Endothelial cell of umbilical vein (primary cell): ENCODE results near the gene IQSEC2. TPM values are rescaled to one million over a fixed set of nuclear protein-coding genes. Genes with fewer than 3 reads are reported as not detected.
A peak's percentile ranks its signal among the peaks of the same experiment; 100 is the strongest.

ENCODE experiments used
- BruUV-seq: library from RNA; stranded (reverse); fragments of 400-500 nt; replicated peaks from 2 replicates; lab custom pipeline; 2021; lab: Mats Ljungman, UMichigan
- CTCF ChIA-PET: fragments of 300-600, 350-600 bp; sonication (Branson Sonifier 250); formaldehyde crosslinking; loops from one replicate; lab custom pipeline; 2021; ENCODE audit warnings: antibody characterized with exemption, inconsistent platforms; lab: Charles Lee
- POLR2A ChIA-PET: fragments of 300-600, 350-600 bp; sonication (Branson Sonifier 250); formaldehyde crosslinking; loops from one replicate; lab custom pipeline; 2021; ENCODE audit warnings: antibody characterized with exemption, inconsistent platforms; lab: Charles Lee
- DNase-seq: peaks from one replicate; pipeline ENCODE4 v3.0.0-alpha.2; 2011; ENCODE audit warnings: low read depth, low spot score
- FAIRE-seq: peaks from 2 replicates; lab custom pipeline; 2011; peaks lifted over from hg19 to GRCh38; lab: Jason Lieb, UNC
- H2AFZ ChIP-seq: 2 replicates; pipeline ENCODE4 v1.6.0; 2012; ENCODE audit warnings: low read depth, low read length, control low read depth, inconsistent platforms
- H3K27ac ChIP-seq: 2 replicates; pipeline ENCODE4 v1.5.1; 2011; ENCODE audit warnings: low read depth, mild to moderate bottlenecking, control low read depth, low read length, moderate library complexity; ENCODE audit not compliant: insufficient read depth
- H3K27me3 ChIP-seq, 2 experiments: 2 replicates each; pipeline versions ENCODE4 v1.6.0 to v1.6.1; 2011; ENCODE audit warnings: low read length in 2 of 2, mixed read lengths in 1 of 2; ENCODE audit not compliant: control insufficient read depth in 2 of 2, insufficient read depth in 2 of 2
- H3K36me3 ChIP-seq, 2 experiments: 2 replicates in 1 of 2; 3 replicates in 1 of 2; pipeline ENCODE4 v1.5.1; 2011; ENCODE audit warnings: low read length in 2 of 2, mild to moderate bottlenecking in 1 of 2, moderate library complexity in 1 of 2; ENCODE audit not compliant: control insufficient read depth in 2 of 2, insufficient read depth in 2 of 2; ENCODE audit errors: extremely low read depth in 1 of 2
- H3K4me1 ChIP-seq: 3 replicates; pipeline ENCODE4 v1.5.1; 2011; ENCODE audit warnings: mild to moderate bottlenecking, low read length; ENCODE audit not compliant: control insufficient read depth, insufficient read depth; ENCODE audit errors: extremely low read depth
- H3K4me2 ChIP-seq: 2 replicates; pipeline ENCODE4 v1.6.1; 2011; ENCODE audit warnings: low read length, control low read depth, mixed read lengths; ENCODE audit not compliant: insufficient read depth
- H3K4me3 ChIP-seq, 3 experiments: fragments of 200-600 bp in 1 of 3; sonication (generic), shearing (Covaris generic) in 1 of 3; replicated peaks in 1 of 3; 2 replicates each; pipeline ENCODE4 v1.5.1; 2011 to 2016; ENCODE audit warnings: control low read depth in 3 of 3, low read length in 3 of 3, mild to moderate bottlenecking in 2 of 3, inconsistent platforms in 1 of 3, low read depth in 1 of 3, moderate library complexity in 1 of 3; ENCODE audit not compliant: insufficient read depth in 1 of 3
- H3K79me2 ChIP-seq: 2 replicates; pipeline ENCODE4 v1.6.0; 2012; ENCODE audit warnings: low read length, inconsistent platforms; ENCODE audit not compliant: control insufficient read depth, insufficient read depth
- H3K9ac ChIP-seq: replicated peaks from 2 replicates; pipeline ENCODE3; 2011; ENCODE audit warnings: low read length, control low read depth; ENCODE audit not compliant: insufficient read depth; ENCODE audit errors: extremely low read depth
- H3K9me1 ChIP-seq: replicated peaks from 3 replicates; pipeline ENCODE4 v1.6.0; 2011; ENCODE audit warnings: mild to moderate bottlenecking, low read length; ENCODE audit not compliant: control insufficient read depth, insufficient read depth; ENCODE audit errors: extremely low read depth
- H3K9me3 ChIP-seq: replicated peaks from 2 replicates; pipeline ENCODE4 v1.5.1; 2012; ENCODE audit warnings: low read length, inconsistent platforms; ENCODE audit not compliant: control insufficient read depth, insufficient read depth
- H4K20me1 ChIP-seq: replicated peaks from 2 replicates; pipeline ENCODE3; 2011; ENCODE audit warnings: mild to moderate bottlenecking, low read length; ENCODE audit not compliant: control insufficient read depth, insufficient read depth; ENCODE audit errors: extremely low read depth
- CTCF ChIP-seq, 2 donors: IDR thresholded peaks; 1 replicate in 1 of 2; 2 replicates in 1 of 2; pipeline ENCODE4 v1.5.1; 2011; ENCODE audit warnings: low read length in 2 of 2, mild to moderate bottlenecking in 2 of 2, moderate library complexity in 2 of 2, control low read depth in 1 of 2, inconsistent platforms in 1 of 2, low read depth in 1 of 2; ENCODE audit not compliant: insufficient read depth in 1 of 2; ENCODE audit errors: extremely low read depth in 1 of 2
- EZH2 ChIP-seq: IDR thresholded peaks from 2 replicates; pipeline ENCODE4 v1.6.1; 2012; ENCODE audit warnings: borderline replicate concordance, low read depth, mild to moderate bottlenecking, moderate library complexity, low read length, inconsistent platforms; ENCODE audit not compliant: severe bottlenecking
- FOS ChIP-seq: IDR thresholded peaks from 2 replicates; pipeline ENCODE4 v1.6.1; 2011; ENCODE audit warnings: mild to moderate bottlenecking, low read length, moderate library complexity, borderline replicate concordance; ENCODE audit not compliant: insufficient read depth
- GATA2 ChIP-seq: IDR thresholded peaks from 2 replicates; pipeline ENCODE4 v1.7.0; 2011; ENCODE audit warnings: low read depth, mild to moderate bottlenecking, moderate library complexity, mixed read lengths, low read length; ENCODE audit not compliant: insufficient read length, insufficient read depth
- MAX ChIP-seq: IDR thresholded peaks from 2 replicates; pipeline ENCODE4 v1.6.1; 2011; ENCODE audit not compliant: insufficient read depth, insufficient read length
- MYC ChIP-seq: IDR thresholded peaks from one replicate; pipeline ENCODE4 v1.6.1; 2011; ENCODE audit warnings: mild to moderate bottlenecking, low read depth, low read length
- POLR2A ChIP-seq: IDR thresholded peaks from 2 replicates; pipeline ENCODE4 v1.6.1; 2012; ENCODE audit warnings: low read depth, mild to moderate bottlenecking, control low read depth, low read length
- POLR2AphosphoS5 ChIP-seq: IDR thresholded peaks from 2 replicates; pipeline ENCODE4 v1.6.1; 2012; ENCODE audit warnings: low read depth, mild to moderate bottlenecking, control low read depth, low read length, moderate library complexity; ENCODE audit not compliant: insufficient read depth
- dilution Hi-C: fragments of 300-500 bp; cut with MboI; formaldehyde crosslinking; loops from one replicate; pipeline ENCODE4 v1.15.0; 2019; ENCODE audit warnings: low sequenced_read_pairs; ENCODE audit not compliant: extremely low pct_ligation_motif_present
- intact Hi-C: fragments of 100-400 bp; cut with micrococcal nuclease; formaldehyde crosslinking; loops from one replicate; pipeline ENCODE4 v1.10.0; 2022
- polyA plus RNA-seq, 4 experiments: library from polyadenylated mRNA; depleted of rRNA in 3 of 4; stranded (reverse) in 3 of 4; unstranded in 1 of 4; fragments of >200 nt; gene quantifications; 2 replicates each; pipeline versions ENCODE4 v1.2.1 to v1.2.3, GENCODE V29; 2011 to 2012; ENCODE audit warnings: missing spikeins in 1 of 4
- total RNA-seq: library from RNA; stranded (reverse); gene quantifications from 2 replicates; pipeline ENCODE4 v1.2.3, GENCODE V29; 2021

The IQSEC2 gene
- total and polyA plus RNA-seq, 2 donors (not counting 3 experiments of a cell fraction or from before 2014, with no cell fraction given), result 5.4 to 9.9 TPM

- FAIRE-seq, result peak; percentile 48
- CTCF ChIA-PET, result interaction anchor here (0.6 to 9.3 kb wide), 12 partner anchors 14 to 165 kb away, joined by 3 to 208 read pairs (median 8); no protein-coding TSS in a partner anchor
Measured at GRCh38 chrX:53316860-53317237, 35.5 kb upstream of the IQSEC2 start.

GRCh38 chrX:53316111-53316859 lies 34.9 kb upstream of the IQSEC2 start:
- H3K36me3 ChIP-seq, result no peaks in the 10 kb centered on the region
- ChIA-PET CTCF (interaction anchor here (0.5 to 9.3 kb wide), 9 partner anchors 14 to 166 kb away, joined by 3 to 208 read pairs (median 10); no protein-coding TSS in a partner anchor), POLR2A (no interaction called here)
- H3K79me2 ChIP-seq, result no peaks in the 10 kb centered on the region
- peaks cover 23% of the 10 kb centered on the region in 2 experiments for H3K27me3 ChIP-seq
- H4K20me1 ChIP-seq, result no peaks in the 10 kb centered on the region
- H3K4me3 ChIP-seq, result no peak overlapping the region
- peaks cover 13% of the 10 kb centered on the region for H3K4me1 ChIP-seq
- no peak overlapping the region for H3K9ac ChIP-seq
- no peak overlapping the region for H3K4me2 ChIP-seq
- H3K27ac ChIP-seq, result no peak overlapping the region
- no peaks in the 10 kb centered on the region for H3K9me1 ChIP-seq
- TF ChIP-seq CTCF (IDR thresholded peaks at IDR 0.05; ENCODE audit: extremely low read depth in 1 of 2, insufficient read depth in 1 of 2, low read depth in 1 of 2, low read length in 2 of 2) (no peak), POLR2A (no peak), GATA2 (no peak), MYC (no peak)
- no peak overlapping the region for H2AFZ ChIP-seq
- intact Hi-C loops (no loop called here), dilution Hi-C loops (no loop called here)
- FAIRE-seq, result no peak
- no TSS peak for BruUV-seq
- no peak for DNase-seq
- no peaks in the 10 kb centered on the region for H3K9me3 ChIP-seq

More at GRCh38 chrX:53316860-53317237, 35.5 kb upstream of the IQSEC2 start:
- Histone ChIP-seq H3K27me3 (peaks cover 28% of the 10 kb centered on the region in 2 experiments), H3K79me2 (no peaks in the 10 kb centered on the region), H3K4me1 (peaks cover 13% of the 10 kb centered on the region), H4K20me1 (no peaks in the 10 kb centered on the region), H3K36me3 (no peaks in the 10 kb centered on the region), H3K9ac (no peak overlapping the region), H3K4me3 (no peak overlapping the region), H2AFZ (no peak overlapping the region), H3K9me1 (no peaks in the 10 kb centered on the region), H3K4me2 (no peak overlapping the region), H3K27ac (no peak overlapping the region), H3K9me3 (no peaks in the 10 kb centered on the region)
- dilution Hi-C loops (no loop called here), intact Hi-C loops (loop anchor here (1.0 kb wide), 3 partner anchors 14 to 129 kb away; no protein-coding TSS in a partner anchor)
- no peak for TF ChIP-seq FOS
- no peak for TF ChIP-seq EZH2
- no peak for TF ChIP-seq MYC
- no peak for TF ChIP-seq MAX
- no peak for TF ChIP-seq GATA2
- TF ChIP-seq POLR2AphosphoS5, result no peak
- TF ChIP-seq POLR2A, result no peak
- DNase-seq, result no peak
- POLR2A ChIA-PET, result no interaction called here
- no TSS peak for BruUV-seq
